ENCODE measurements around the gene AKAP7. TPM values are rescaled to one million over a fixed set of nuclear protein-coding genes. Genes with fewer than 3 reads are reported as not detected.

The AKAP7 gene
- total RNA-seq, 1 donor from 2014 or later, result 1.3 TPM

GRCh38 chr6:131125431-131125830 lies 9.8 kb upstream of the AKAP7 start:
- no peaks in the 10 kb centered on the region for H3K36me3 ChIP-seq (ENCODE audit: control insufficient read depth, insufficient read depth, low read length)
- no peaks in the 10 kb centered on the region for H3K27me3 ChIP-seq (ENCODE audit: control insufficient read depth, insufficient read depth, low read length)
- TF ChIP-seq CTCF (IDR thresholded peaks at IDR 0.05; ENCODE audit: insufficient read depth, low read length, severe bottlenecking), result no peak
- no peak overlapping the region for H3K4me3 ChIP-seq (ENCODE audit: low read depth, low read length)
- peak; percentile 23 for DNase-seq (ENCODE audit: low read depth)
- FAIRE-seq, result no peak

- no peaks in the 10 kb centered on the region for H3K36me3 ChIP-seq (ENCODE audit: control insufficient read depth, insufficient read depth, low read length)
- DNase-seq (ENCODE audit: low read depth) (peak; percentile 54), FAIRE-seq (no peak)
- no peak for TF ChIP-seq CTCF (IDR thresholded peaks at IDR 0.05; ENCODE audit: insufficient read depth, low read length, severe bottlenecking)
- H3K4me3 ChIP-seq (ENCODE audit: low read depth, low read length), result no peak overlapping the region
- no peaks in the 10 kb centered on the region for H3K27me3 ChIP-seq (ENCODE audit: control insufficient read depth, insufficient read depth, low read length)
Observed at GRCh38 chr6:131129689-131130553, 5.3 kb upstream of the AKAP7 start.

- Histone ChIP-seq H3K4me3 (ENCODE audit: low read depth, low read length) (no peak overlapping the region), H3K27me3 (ENCODE audit: control insufficient read depth, insufficient read depth, low read length) (no peaks in the 10 kb centered on the region), H3K36me3 (ENCODE audit: control insufficient read depth, insufficient read depth, low read length) (no peaks in the 10 kb centered on the region)
- DNase-seq (ENCODE audit: low read depth) (no peak), FAIRE-seq (no peak)
- no peak for TF ChIP-seq CTCF (IDR thresholded peaks at IDR 0.05; ENCODE audit: insufficient read depth, low read length, severe bottlenecking)
Observed at GRCh38 chr6:131130554-131130940, 4.7 kb upstream of the AKAP7 start.

- no peak overlapping the region for H3K4me3 ChIP-seq (ENCODE audit: low read depth, low read length)
- FAIRE-seq (no peak), DNase-seq (ENCODE audit: low read depth) (no peak)
- H3K36me3 ChIP-seq (ENCODE audit: control insufficient read depth, insufficient read depth, low read length), result no peaks in the 10 kb centered on the region
- TF ChIP-seq CTCF (IDR thresholded peaks at IDR 0.05; ENCODE audit: insufficient read depth, low read length, severe bottlenecking), result no peak
- no peaks in the 10 kb centered on the region for H3K27me3 ChIP-seq (ENCODE audit: control insufficient read depth, insufficient read depth, low read length)
Observed at GRCh38 chr6:131132360-131132759, 2.9 kb upstream of the AKAP7 start.

- no peak for FAIRE-seq
- no peak overlapping the region for H3K4me3 ChIP-seq (ENCODE audit: low read depth, low read length)
- no peaks in the 10 kb centered on the region for H3K27me3 ChIP-seq (ENCODE audit: control insufficient read depth, insufficient read depth, low read length)
- no peak for DNase-seq (ENCODE audit: low read depth)
- TF ChIP-seq CTCF (IDR thresholded peaks at IDR 0.05; ENCODE audit: insufficient read depth, low read length, severe bottlenecking), result no peak
- no peaks in the 10 kb centered on the region for H3K36me3 ChIP-seq (ENCODE audit: control insufficient read depth, insufficient read depth, low read length)
Observed at GRCh38 chr6:131134220-131134979, 867 bp upstream of the AKAP7 start.

Measured in bronchial epithelial cell (primary cell).